Activated CD8-positive, alpha-beta memory T cell treated with anti-CD3 and anti-CD28 coated beads, Interleukin-2, amount 50 U/mL, for 1 hour (primary cell): ENCODE data around the gene PARD3.
"Not testable (repeated sequence)": the region's sequence is repeated elsewhere in the genome, so short reads cannot be mapped to it uniquely, and the experiment has no call there.

ENCODE experiments used
- DNase-seq: peaks from one replicate; pipeline ENCODE4 v3.0.0-alpha.2; 2020; ENCODE audit errors: extremely low read depth

Gene PARD3

DNA sequence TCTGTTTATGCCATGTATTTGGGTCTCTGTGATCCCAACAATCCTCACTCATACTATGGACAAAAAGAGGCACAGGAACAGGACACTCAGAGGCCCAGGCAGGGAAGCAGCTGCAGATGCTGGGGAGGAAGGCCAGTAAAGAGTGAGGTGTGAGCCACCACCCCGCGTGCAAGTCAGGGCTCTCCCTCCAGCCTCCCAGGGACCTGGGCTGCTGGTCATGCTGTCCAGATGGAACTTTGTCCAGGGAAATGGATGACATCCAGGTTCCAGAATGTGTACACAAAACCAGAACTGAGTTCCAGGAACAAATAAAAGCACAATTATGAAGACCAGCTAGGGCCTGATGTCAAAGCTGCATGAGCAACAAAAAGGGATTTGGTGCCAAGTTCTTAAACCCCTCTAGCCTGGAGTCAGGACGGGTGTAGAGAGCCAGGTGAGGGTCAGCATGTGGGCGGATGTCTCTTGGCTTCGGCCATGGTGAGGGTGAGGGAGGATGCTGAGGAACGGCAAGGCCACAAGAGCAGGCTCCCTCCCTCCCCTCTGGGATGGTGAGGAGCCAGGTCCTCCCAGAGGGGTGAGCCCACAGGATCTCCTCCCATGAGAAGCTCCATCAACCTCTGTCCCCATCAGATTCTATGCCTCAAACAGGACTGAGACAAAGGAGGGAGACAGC is 739.7 kb downstream of the PARD3 start:
- no peak for DNase-seq

DNA sequence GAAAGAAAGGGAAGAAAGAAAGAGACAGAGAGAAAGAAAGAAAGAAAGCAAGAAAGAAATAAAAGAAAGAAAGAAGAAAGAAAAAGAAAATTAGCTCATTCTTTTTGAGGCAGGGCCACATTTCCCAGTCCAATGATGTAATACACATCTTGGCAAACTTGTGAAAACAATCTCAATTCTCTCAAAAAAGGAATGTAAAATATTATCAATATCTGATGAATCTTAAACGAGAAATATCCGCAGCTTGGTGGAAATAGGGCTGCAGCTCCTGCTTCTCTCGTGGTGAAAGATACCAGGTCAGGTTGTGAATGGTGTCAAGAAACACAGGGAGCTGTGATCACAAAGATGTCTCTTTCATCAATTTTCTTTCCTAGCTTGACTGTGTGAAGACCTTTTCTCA is 741.0 kb downstream of the PARD3 start:
- no peak for DNase-seq

DNA sequence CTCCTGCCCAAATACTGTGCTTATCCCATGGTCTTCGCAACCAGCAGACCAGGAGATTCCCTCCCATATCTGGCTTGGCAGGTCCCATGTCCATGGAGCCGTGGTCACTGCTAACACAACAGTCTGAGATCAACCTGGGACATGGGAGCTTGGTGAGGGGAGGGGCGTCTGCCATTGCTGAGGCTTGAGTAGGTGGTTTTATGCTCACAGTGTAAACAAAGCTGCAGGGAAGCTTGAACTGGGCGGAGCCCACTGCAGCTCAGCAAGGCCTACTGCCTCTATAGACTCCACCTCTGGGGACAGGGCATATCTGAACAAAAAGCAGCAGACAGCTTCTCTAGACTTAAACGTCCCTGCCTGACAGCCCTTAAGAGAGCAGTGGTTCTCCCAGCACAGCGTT is 747.4 kb downstream of the PARD3 start:
- not testable (repeated sequence) for DNase-seq

DNA sequence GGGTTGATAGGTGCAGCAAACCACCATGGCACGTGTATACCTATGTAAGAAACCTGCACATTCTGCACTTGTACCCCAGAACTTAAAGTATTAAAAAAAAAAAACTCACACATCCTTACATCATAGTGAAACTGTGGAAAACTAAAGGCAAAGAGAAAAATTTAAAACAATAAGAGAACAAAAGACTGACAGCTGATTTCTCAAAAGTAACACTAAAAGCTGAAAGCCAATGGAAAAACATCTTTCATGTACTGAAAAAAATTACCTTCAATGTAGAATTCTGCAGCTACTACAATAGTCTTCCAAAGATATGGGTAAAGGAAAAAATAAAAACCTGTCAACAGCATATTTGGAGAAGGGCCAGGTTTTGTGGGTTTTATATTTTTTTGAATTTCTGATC is 751.5 kb downstream of the PARD3 start:
- DNase-seq, result no peak

DNA sequence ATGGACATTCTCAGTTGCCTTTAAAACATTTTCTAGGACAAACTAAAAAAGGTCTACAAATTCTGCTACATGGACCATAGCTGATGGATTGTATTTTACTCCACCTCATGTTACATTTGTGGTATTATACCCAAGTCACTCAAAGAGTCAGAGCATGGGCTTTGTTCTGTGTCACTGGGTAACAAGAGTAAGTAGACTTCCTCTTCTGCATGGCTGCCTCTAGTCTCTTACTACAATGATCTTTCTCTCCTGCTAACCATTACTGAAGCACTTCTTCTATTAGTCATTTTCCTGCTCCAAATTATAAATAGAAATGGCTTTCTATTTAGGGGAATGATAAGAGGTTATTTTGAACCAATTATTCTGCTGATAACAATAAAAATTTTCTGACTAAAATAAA is 753.3 kb downstream of the PARD3 start:
- no peak for DNase-seq
